Ascending aorta (tissue), 2 donors: Measurements from ENCODE around the gene TBC1D1. TPM values are rescaled to one million over a fixed set of nuclear protein-coding genes. Genes with fewer than 3 reads are reported as not detected.

Experiments
- DNase-seq, 2 donors: peaks; one replicate each; pipeline ENCODE4 v3.0.0-alpha.2; 2019; ENCODE audit warnings: low spot score in 2 of 2
- H3K27ac ChIP-seq, 2 donors: fragments of 200-600 bp; sonication (generic); one replicate each; pipeline ENCODE4 v1.5.1; 2016 to 2017; ENCODE audit warnings: mild to moderate bottlenecking in 1 of 2
- H3K27me3 ChIP-seq: fragments of 200-600 bp; sonication (generic); one replicate; pipeline ENCODE4 v1.5.1; 2017
- H3K36me3 ChIP-seq, 2 donors: fragments of 200-600 bp; sonication (generic); one replicate each; pipeline ENCODE4 v1.5.1; 2016
- H3K4me1 ChIP-seq, 2 donors: fragments of 200-600 bp; sonication (generic); one replicate each; pipeline ENCODE4 v1.5.1; 2016 to 2017; ENCODE audit warnings: mild to moderate bottlenecking in 1 of 2
- H3K4me3 ChIP-seq, 2 donors: fragments of 200-600 bp; sonication (generic); one replicate each; pipeline ENCODE4 v1.5.1; 2016 to 2017; ENCODE audit warnings: mild to moderate bottlenecking in 1 of 2
- H3K9me3 ChIP-seq, 2 donors: fragments of 200-600 bp; sonication (generic); one replicate each; pipeline ENCODE4 v1.5.1; 2016
- CTCF ChIP-seq, 3 experiments: fragments of 200-600 bp in 2 of 3; fragments of 450-650 bp in 1 of 3; sonication (generic) in 2 of 3; IDR thresholded peaks; one replicate each; pipeline ENCODE4 v1.5.1; 2016 to 2019; ENCODE audit warnings: antibody characterized with exemption in 3 of 3, mild to moderate bottlenecking in 1 of 3, moderate library complexity in 1 of 3
- intact Hi-C: fragments of 100-400 bp; cut with DNase I; formaldehyde crosslinking; loops from one replicate; pipeline ENCODE4 v1.15.1; 2023
- total RNA-seq: library from RNA; depleted of rRNA; stranded (reverse); fragments of >200 nt; gene quantifications from one replicate; pipeline ENCODE4 v1.1.0, GENCODE V29; 2016

TBC1D1 gene
- total RNA-seq, 1 donor from 2014 or later, result 132 TPM

- Histone ChIP-seq H3K4me3 (no peak overlapping the region), H3K36me3 (peaks cover 31 to 75% of the 10 kb centered on the region in 2 donors), H3K27ac (no peak overlapping the region), H3K27me3 (no peaks in the 10 kb centered on the region), H3K9me3 (no peaks in the 10 kb centered on the region), H3K4me1 (peaks cover 0 to 11% of the 10 kb centered on the region in 2 donors)
- intact Hi-C loops, result no loop called here
- DNase-seq, result no peak
- TF ChIP-seq CTCF (IDR thresholded peaks at IDR 0.05), result no peak
Observed at GRCh38 chr4:38105475-38106220, 214.8 kb downstream of the TBC1D1 start.

- H3K27ac ChIP-seq, result peak overlapping the region in 1 of 2 donors; percentile 38
- H3K9me3 ChIP-seq, result no peaks in the 10 kb centered on the region
- intact Hi-C loops, result no loop called here
- H3K36me3 ChIP-seq, result peaks cover 31 to 71% of the 10 kb centered on the region in 2 donors
- H3K27me3 ChIP-seq, result no peaks in the 10 kb centered on the region
- H3K4me1 ChIP-seq, result peaks cover 0 to 11% of the 10 kb centered on the region in 2 donors
- no peak for TF ChIP-seq CTCF (IDR thresholded peaks at IDR 0.05)
- H3K4me3 ChIP-seq, result no peak overlapping the region
- DNase-seq, result no peak
Observed at GRCh38 chr4:38106311-38106710, 215.4 kb downstream of the TBC1D1 start.

GRCh38 chr4:38106886-38107514, 216.1 kb downstream of the TBC1D1 start:
- Histone ChIP-seq H3K9me3 (no peaks in the 10 kb centered on the region), H3K4me1 (peaks cover 0 to 11% of the 10 kb centered on the region in 2 donors), H3K27me3 (no peaks in the 10 kb centered on the region), H3K27ac (peak overlapping the region in 1 of 2 donors; percentile 38), H3K4me3 (no peak overlapping the region), H3K36me3 (peaks cover 31 to 67% of the 10 kb centered on the region in 2 donors)
- no peak for DNase-seq
- no peak for TF ChIP-seq CTCF (IDR thresholded peaks at IDR 0.05)
- intact Hi-C loops, result no loop called here

- peaks cover 0 to 11% of the 10 kb centered on the region in 2 donors for H3K4me1 ChIP-seq
- no peaks in the 10 kb centered on the region for H3K27me3 ChIP-seq
- no peak for TF ChIP-seq CTCF (IDR thresholded peaks at IDR 0.05)
- H3K27ac ChIP-seq, result no peak overlapping the region
- peaks cover 28 to 66% of the 10 kb centered on the region in 2 donors for H3K36me3 ChIP-seq
- H3K9me3 ChIP-seq, result no peaks in the 10 kb centered on the region
- no peak for DNase-seq
- intact Hi-C loops, result no loop called here
- H3K4me3 ChIP-seq, result no peak overlapping the region
Observed at GRCh38 chr4:38107818-38108217, 216.9 kb downstream of the TBC1D1 start.

- peaks cover 0 to 11% of the 10 kb centered on the region in 2 donors for H3K4me1 ChIP-seq
- DNase-seq, result no peak
- intact Hi-C loops, result no loop called here
- H3K36me3 ChIP-seq, result peaks cover 23 to 57% of the 10 kb centered on the region in 2 donors
- H3K9me3 ChIP-seq, result no peaks in the 10 kb centered on the region
- no peak overlapping the region for H3K27ac ChIP-seq
- no peak for TF ChIP-seq CTCF (IDR thresholded peaks at IDR 0.05)
- H3K4me3 ChIP-seq, result no peak overlapping the region
- H3K27me3 ChIP-seq, result no peaks in the 10 kb centered on the region
Observed at GRCh38 chr4:38109370-38109769, 218.5 kb downstream of the TBC1D1 start.
